ENCODE results near the gene CCL27. TPM values are rescaled to one million over a fixed set of nuclear protein-coding genes. Genes with fewer than 3 reads are reported as not detected.

Gene CCL27
- total RNA-seq, 4 donors from 2014 or later: not detected

GRCh38 chr9:34693560-34693959, 31.1 kb upstream of the CCL27 start:
- Histone ChIP-seq H3K4me3 (no peak overlapping the region), H3K27me3 (no peaks in the 10 kb centered on the region), H3K27ac (no peak overlapping the region), H3K4me1 (peaks cover 0 to 26% (median 5%) of the 10 kb centered on the region in 3 donors), H3K9me3 (no peaks in the 10 kb centered on the region), H3K36me3 (no peaks in the 10 kb centered on the region)
- TF ChIP-seq POLR2A (IDR thresholded peaks at IDR 0.05) (no peak), CTCF (IDR thresholded peaks at IDR 0.05) (no peak)
- intact Hi-C loops (cut with DNase I): no loop called here
- no peak for DNase-seq
- WGBS, 2 donors: 66 to 68% methylated on average over 2 of the region's 2 CpGs

GRCh38 chr9:34691936-34692315, 29.5 kb upstream of the CCL27 start:
- no peak for TF ChIP-seq CTCF (IDR thresholded peaks at IDR 0.05)
- TF ChIP-seq POLR2A (IDR thresholded peaks at IDR 0.05): no peak
- H3K9me3 ChIP-seq: no peaks in the 10 kb centered on the region
- intact Hi-C loops (cut with DNase I): no loop called here
- no peaks in the 10 kb centered on the region for H3K36me3 ChIP-seq
- no peak for DNase-seq
- 64 to 78% methylated on average over 5 of the region's 5 CpGs for WGBS, 2 donors
- peaks cover 0 to 43% (median 5%) of the 10 kb centered on the region in 3 donors for H3K4me1 ChIP-seq
- H3K27me3 ChIP-seq: no peaks in the 10 kb centered on the region
- no peak overlapping the region for H3K27ac ChIP-seq
- no peak overlapping the region for H3K4me3 ChIP-seq

GRCh38 chr9:34690983-34691935, 28.8 kb upstream of the CCL27 start, which contains the start of gene CCL19:
Gene CCL19 (minus strand): TSS chr9:34691276. CDS start chr9:34691139, 137 bp downstream.
- WGBS, 2 donors: 36 to 50% methylated on average over 3 to 6 of the region's 6 CpGs
- Histone ChIP-seq H3K27me3 (no peaks in the 10 kb centered on the region), H3K27ac (no peak within 1 kb of the TSS), H3K4me1 (peaks cover 0 to 49% (median 5%) of the 10 kb centered on the region in 3 donors), H3K36me3 (no peaks in the 10 kb centered on the region), H3K9me3 (no peaks in the 10 kb centered on the region), H3K4me3 (no peak within 1 kb of the TSS)
- intact Hi-C loops (cut with DNase I): no loop called here
- no peak for DNase-seq
- TF ChIP-seq CTCF (IDR thresholded peaks at IDR 0.05): no peak
- TF ChIP-seq POLR2A (IDR thresholded peaks at IDR 0.05): no peak

- Histone ChIP-seq H3K4me3 (no peak overlapping the region), H3K36me3 (no peaks in the 10 kb centered on the region), H3K27ac (peak overlapping the region in 1 of 4 donors; percentile 9), H3K4me1 (peaks cover 0 to 64% (median 5%) of the 10 kb centered on the region in 3 donors), H3K9me3 (no peaks in the 10 kb centered on the region), H3K27me3 (no peaks in the 10 kb centered on the region)
- intact Hi-C loops (cut with DNase I): no loop called here
- WGBS, 2 donors: 94 to 100% methylated on average over 3 to 6 of the region's 8 CpGs
- TF ChIP-seq CTCF (IDR thresholded peaks at IDR 0.05) (no peak), POLR2A (IDR thresholded peaks at IDR 0.05) (no peak)
- no peak for DNase-seq
Observed at GRCh38 chr9:34689512-34689911, 27.1 kb upstream of the CCL27 start.

GRCh38 chr9:34689116-34689470, 26.6 kb upstream of the CCL27 start:
- DNase-seq: no peak
- no peak overlapping the region for H3K4me3 ChIP-seq
- TF ChIP-seq CTCF (IDR thresholded peaks at IDR 0.05): no peak
- TF ChIP-seq POLR2A (IDR thresholded peaks at IDR 0.05): no peak
- H3K27me3 ChIP-seq: no peaks in the 10 kb centered on the region
- 57 to 68% methylated on average over 3 to 4 of the region's 4 CpGs for WGBS, 2 donors
- H3K4me1 ChIP-seq: peaks cover 0 to 64% (median 5%) of the 10 kb centered on the region in 3 donors
- no peaks in the 10 kb centered on the region for H3K36me3 ChIP-seq
- intact Hi-C loops (cut with DNase I): no loop called here
- H3K27ac ChIP-seq: peak overlapping the region in 1 of 4 donors; percentile 33
- H3K9me3 ChIP-seq: no peaks in the 10 kb centered on the region

All from esophagus squamous epithelium (tissue), 5 donors.